Loucy (cell line): ENCODE data around the gene MYH16.
"Not testable (repeated sequence)": the region's sequence is repeated elsewhere in the genome, so short reads cannot be mapped to it uniquely, and the experiment has no call there.

ENCODE experiments used
- H2AFZ ChIP-seq: fragments of 200-600 bp; sonication (generic); 2 replicates; pipeline ENCODE4 v1.6.0; 2016; ENCODE audit warnings: antibody characterized with exemption, mild to moderate bottlenecking, low read length, moderate library complexity
- H3F3A ChIP-seq: fragments of 200-600 bp; 2 replicates; pipeline ENCODE4 v1.6.0; 2016; ENCODE audit warnings: antibody characterized with exemption, low read depth, mild to moderate bottlenecking
- H3K27me3 ChIP-seq: fragments of 200-600 bp; sonication (generic); 2 replicates; pipeline ENCODE4 v1.6.1; 2014; ENCODE audit warnings: low read length, mild to moderate bottlenecking; ENCODE audit not compliant: insufficient read depth, poor library complexity, severe bottlenecking
- H3K36me3 ChIP-seq: fragments of 200-600 bp; sonication (generic); 2 replicates; pipeline ENCODE4 v1.6.1; 2016; ENCODE audit warnings: low read length; ENCODE audit not compliant: insufficient read depth
- H3K4me1 ChIP-seq: fragments of 200-600 bp; sonication (generic); 2 replicates; pipeline ENCODE4 v1.5.1; 2014; ENCODE audit warnings: low read length, mild to moderate bottlenecking; ENCODE audit not compliant: insufficient read depth, poor library complexity, severe bottlenecking
- H3K4me2 ChIP-seq: fragments of 200-600 bp; sonication (generic); 2 replicates; pipeline ENCODE4 v1.6.0; 2014; ENCODE audit warnings: antibody characterized with exemption, low read length, low read depth, mild to moderate bottlenecking; ENCODE audit not compliant: poor library complexity, severe bottlenecking
- H3K4me3 ChIP-seq: fragments of 200-600 bp; sonication (generic); 2 replicates; pipeline ENCODE4 v1.5.1; 2014; ENCODE audit warnings: low read length, mild to moderate bottlenecking, mixed read lengths; ENCODE audit not compliant: poor library complexity, severe bottlenecking
- H3K79me2 ChIP-seq: fragments of 200-600 bp; sonication (generic); 2 replicates; pipeline ENCODE4 v1.6.1; 2014; ENCODE audit warnings: low read length; ENCODE audit not compliant: insufficient read depth
- H3K9ac ChIP-seq: fragments of 200-600 bp; sonication (generic); 2 replicates; pipeline ENCODE4 v1.6.0; 2014; ENCODE audit warnings: mild to moderate bottlenecking, low read depth, low read length, moderate library complexity; ENCODE audit not compliant: poor library complexity, severe bottlenecking
- H3K9me2 ChIP-seq: fragments of 200-600 bp; sonication (generic); replicated peaks from 2 replicates; pipeline ENCODE4 v1.6.1; 2016; ENCODE audit warnings: low read depth, low read length, mixed read lengths
- H3K9me3 ChIP-seq: fragments of 200-600 bp; sonication (generic); 2 replicates; pipeline ENCODE4 v1.6.1; 2014; ENCODE audit warnings: mild to moderate bottlenecking, antibody characterized with exemption, low read length, low read depth; ENCODE audit not compliant: insufficient read depth
- H4K20me1 ChIP-seq: fragments of 200-600 bp; sonication (generic); 2 replicates; pipeline ENCODE4 v1.6.0; 2014; ENCODE audit warnings: antibody characterized with exemption, low read length, mild to moderate bottlenecking; ENCODE audit not compliant: insufficient read depth, poor library complexity, severe bottlenecking
- CTCF ChIP-seq: fragments of 200-600 bp; sonication (generic); conservative IDR thresholded peaks from 2 replicates; pipeline ENCODE4 v1.5.1; 2014; ENCODE audit warnings: mild to moderate bottlenecking, antibody characterized with exemption, low read length
- EZH2phosphoT487 ChIP-seq: fragments of 200-600 bp; IDR thresholded peaks from 2 replicates; pipeline ENCODE4 v1.6.1; 2018; ENCODE audit warnings: antibody characterized with exemption, mild to moderate bottlenecking, moderate library complexity, borderline replicate concordance

The MYH16 gene

GRCh38 chr7:99325592-99326407 is 53.2 kb downstream of the MYH16 start, which contains the start of gene ARPC1A:
Gene ARPC1A (plus strand): TSS chr7:99325898. CDS start chr7:99333354, 7,456 bp downstream.
- Histone ChIP-seq H3K4me1 (peaks cover 44% of the 10 kb centered on the region), H3F3A (no peaks in the 10 kb centered on the region), H3K4me2 (peak within 1 kb of the TSS; percentile 97), H3K9me3 (no peaks in the 10 kb centered on the region), H4K20me1 (peaks cover 35% of the 10 kb centered on the region), H3K9ac (peak within 1 kb of the TSS; percentile 99), H3K27me3 (peaks cover 5% of the 10 kb centered on the region), H3K4me3 (peak within 1 kb of the TSS; percentile 98), H3K36me3 (no peaks in the 10 kb centered on the region), H2AFZ (peak within 1 kb of the TSS; percentile 89), H3K9me2 (no peaks in the 10 kb centered on the region), H3K79me2 (peaks cover 63% of the 10 kb centered on the region)
- TF ChIP-seq EZH2phosphoT487, result no peak
- TF ChIP-seq CTCF, result no peak

DNA sequence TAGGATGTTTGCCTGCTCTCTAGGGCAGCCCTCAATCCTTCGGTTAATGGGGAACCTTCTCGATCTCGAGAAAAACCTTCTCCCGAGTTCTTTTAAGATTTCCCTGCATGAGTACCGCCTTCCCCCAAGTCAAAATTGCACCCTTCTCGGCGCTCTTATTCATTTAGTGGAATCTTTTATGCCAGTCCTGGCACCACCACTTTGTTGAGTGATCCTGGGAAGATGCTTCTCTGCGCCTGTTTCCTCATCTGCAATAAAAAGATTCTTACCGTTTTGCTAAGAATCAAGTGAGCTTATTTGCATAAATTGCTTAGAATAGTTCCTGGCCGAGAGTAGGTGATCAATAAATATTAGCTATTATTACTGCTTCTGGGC is 53.8 kb downstream of the MYH16 start:
- H2AFZ ChIP-seq, result peak overlapping the region; percentile 63; the same call in 1 of the 2 replicates
- no peaks in the 10 kb centered on the region for H3K9me2 ChIP-seq
- peak overlapping the region; percentile 99 for H3K9ac ChIP-seq
- H3K9me3 ChIP-seq, result no peaks in the 10 kb centered on the region
- peaks cover 47% of the 10 kb centered on the region for H3K4me1 ChIP-seq
- no peaks in the 10 kb centered on the region for H3K36me3 ChIP-seq
- H3K79me2 ChIP-seq, result peaks cover 69% of the 10 kb centered on the region
- TF ChIP-seq CTCF (no peak), EZH2phosphoT487 (no peak)
- peak overlapping the region; percentile 98 for H3K4me3 ChIP-seq
- H4K20me1 ChIP-seq, result peaks cover 41% of the 10 kb centered on the region
- H3K27me3 ChIP-seq, result peaks cover 5% of the 10 kb centered on the region
- no peaks in the 10 kb centered on the region for H3F3A ChIP-seq
- H3K4me2 ChIP-seq, result peak overlapping the region; percentile 96

DNA sequence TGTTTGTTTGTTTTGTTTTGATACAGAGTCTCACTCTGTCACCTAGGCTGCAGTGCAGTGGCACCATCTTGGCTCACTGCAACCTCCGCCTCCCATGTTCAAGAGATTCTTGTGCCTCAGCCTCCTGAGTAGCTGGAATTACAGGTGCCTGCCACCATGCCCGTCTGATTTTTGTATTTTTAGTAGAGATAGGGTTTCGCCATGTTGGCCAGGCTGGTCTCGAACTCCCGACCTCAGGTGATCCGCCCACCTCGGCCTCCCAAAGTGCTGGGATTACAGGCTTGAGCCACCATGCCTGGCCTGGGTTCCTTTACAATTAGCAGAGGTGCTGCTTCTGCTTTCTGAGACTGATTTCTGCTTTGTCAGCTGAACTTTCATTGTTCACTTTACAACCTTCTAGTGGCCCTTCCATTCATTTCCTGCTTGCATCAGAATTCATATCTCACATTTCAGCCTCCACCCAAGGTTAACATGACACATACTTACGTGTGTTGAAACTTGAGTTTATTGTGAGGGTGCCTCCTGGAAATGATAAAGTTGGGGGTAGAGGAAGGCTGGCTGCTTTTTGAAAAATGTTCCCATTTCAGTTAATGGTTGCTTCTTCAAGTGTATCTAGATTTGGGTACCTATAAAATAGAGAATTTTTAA is 57.8 kb downstream of the MYH16 start:
- H3K36me3 ChIP-seq, result peaks cover 19% of the 10 kb centered on the region; the same call in 1 of the 2 replicates

More for the DNA sequence above, 57.8 kb downstream of the MYH16 start:
- not testable (repeated sequence) for H3K27me3 ChIP-seq, H3F3A ChIP-seq, H2AFZ ChIP-seq, H3K9me3 ChIP-seq, H3K9me2 ChIP-seq
- Histone ChIP-seq H3K4me3 (peak overlapping the region; percentile 48), H3K4me2 (peak overlapping the region; percentile 96), H3K9ac (peak overlapping the region; percentile 48), H3K79me2 (peaks cover 78% of the 10 kb centered on the region), H3K4me1 (peaks cover 39% of the 10 kb centered on the region), H4K20me1 (peaks cover 50% of the 10 kb centered on the region)
